ENCODE measurements around the gene SHC1.
"Not testable (repeated sequence)": the region's sequence is repeated elsewhere in the genome, so short reads cannot be mapped to it uniquely, and the experiment has no call there.

Gene SHC1

GRCh38 chr1:154995301-154995983 lies 24.9 kb upstream of the SHC1 start:
- DNase-seq, result peak; percentile 62 to 73 (median 66)

- no peak for DNase-seq
Measured at GRCh38 chr1:154994591-154994990, 24.0 kb upstream of the SHC1 start.

- DNase-seq, result no peak
Measured at GRCh38 chr1:154994269-154994587, 23.7 kb upstream of the SHC1 start.

GRCh38 chr1:154993572-154994268 lies 23.2 kb upstream of the SHC1 start, which contains the start of gene LENEP:
Gene LENEP (plus strand): TSS chr1:154993586. CDS start chr1:154993608, 22 bp downstream.
- DNase-seq, result no peak

- DNase-seq, result no peak
Measured at GRCh38 chr1:154992721-154993571, 22.4 kb upstream of the SHC1 start.

- DNase-seq, result no peak
Measured at GRCh38 chr1:154990276-154990675, 19.7 kb upstream of the SHC1 start.

- no peak for DNase-seq
Measured at GRCh38 chr1:154989195-154989860, 18.8 kb upstream of the SHC1 start.

GRCh38 chr1:154988058-154988954 lies 17.8 kb upstream of the SHC1 start:
- peak in 1 of 4 experiments; percentile 32 for DNase-seq

GRCh38 chr1:154987326-154987725 lies 16.8 kb upstream of the SHC1 start:
- no peak for DNase-seq

GRCh38 chr1:154986736-154987135 lies 16.2 kb upstream of the SHC1 start:
- DNase-seq, result not testable (repeated sequence)

GRCh38 chr1:154983776-154984466 lies 13.4 kb upstream of the SHC1 start:
- no peak for DNase-seq

- DNase-seq, result peak; percentile 98 to 99 (median 98)
Measured at GRCh38 chr1:154982897-154983648, 12.5 kb upstream of the SHC1 start, which contains the start of gene FLAD1. Gene FLAD1 (plus strand): TSS chr1:154983344. CDS start chr1:154983695, 351 bp downstream.

- no peak for DNase-seq
Measured at GRCh38 chr1:154982341-154982740, 11.8 kb upstream of the SHC1 start.

GRCh38 chr1:154978360-154978759 lies 7.8 kb upstream of the SHC1 start:
- DNase-seq, result no peak

GRCh38 chr1:154977762-154978161 lies 7.2 kb upstream of the SHC1 start:
- DNase-seq, result peak in 1 of 4 experiments; percentile 17

GRCh38 chr1:154975409-154976059 lies 5.0 kb upstream of the SHC1 start:
- DNase-seq, result peak; percentile 59 to 85 (median 74)

- peak; percentile 97 to 99 (median 98) for DNase-seq
Measured at GRCh38 chr1:154974808-154975408, 4.4 kb upstream of the SHC1 start.

GRCh38 chr1:154974102-154974807 lies 3.7 kb upstream of the SHC1 start, which contains the start of gene CKS1B:
Gene CKS1B (plus strand): TSS chr1:154974681. CDS start chr1:154974746, 65 bp downstream.
- peak; percentile 97 to 100 (median 100) for DNase-seq
